OCI-LY3 (cell line): ENCODE data around the gene PHACTR2.

Experiments used
- EZH2phosphoT487 ChIP-seq: fragments of 200-600 bp; shearing (Covaris generic); IDR thresholded peaks from 2 replicates; pipeline ENCODE4 v1.6.1; 2018; ENCODE audit warnings: antibody characterized with exemption, mixed run types, low read depth
- TF ChIP-seq, protein P1 (sequence below): fragments of 200-600, 300-600 bp; sonication (generic); IDR thresholded peaks from 2 replicates; pipeline ENCODE4 v1.5.1; 2014; ENCODE audit warnings: antibody characterized with exemption, low read length, low read depth

- TF ChIP-seq, protein P1, sequence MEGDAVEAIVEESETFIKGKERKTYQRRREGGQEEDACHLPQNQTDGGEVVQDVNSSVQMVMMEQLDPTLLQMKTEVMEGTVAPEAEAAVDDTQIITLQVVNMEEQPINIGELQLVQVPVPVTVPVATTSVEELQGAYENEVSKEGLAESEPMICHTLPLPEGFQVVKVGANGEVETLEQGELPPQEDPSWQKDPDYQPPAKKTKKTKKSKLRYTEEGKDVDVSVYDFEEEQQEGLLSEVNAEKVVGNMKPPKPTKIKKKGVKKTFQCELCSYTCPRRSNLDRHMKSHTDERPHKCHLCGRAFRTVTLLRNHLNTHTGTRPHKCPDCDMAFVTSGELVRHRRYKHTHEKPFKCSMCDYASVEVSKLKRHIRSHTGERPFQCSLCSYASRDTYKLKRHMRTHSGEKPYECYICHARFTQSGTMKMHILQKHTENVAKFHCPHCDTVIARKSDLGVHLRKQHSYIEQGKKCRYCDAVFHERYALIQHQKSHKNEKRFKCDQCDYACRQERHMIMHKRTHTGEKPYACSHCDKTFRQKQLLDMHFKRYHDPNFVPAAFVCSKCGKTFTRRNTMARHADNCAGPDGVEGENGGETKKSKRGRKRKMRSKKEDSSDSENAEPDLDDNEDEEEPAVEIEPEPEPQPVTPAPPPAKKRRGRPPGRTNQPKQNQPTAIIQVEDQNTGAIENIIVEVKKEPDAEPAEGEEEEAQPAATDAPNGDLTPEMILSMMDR: no peak
- TF ChIP-seq EZH2phosphoT487: no peak
These were observed 84.4 kb downstream of the PHACTR2 start for GRCh38 chr6:143762126-143762525.
